K562 (cell line): Measurements from ENCODE around the gene GAP43. TPM values are rescaled to one million over a fixed set of nuclear protein-coding genes. Genes with fewer than 3 reads are reported as not detected.

Experiments used
- ATAC-seq: fragments of 200-7000 bp; cut with Tn5 transposase; 3 replicates; pipeline ENCODE4 v1.9.1; 2020; ENCODE audit warnings: moderate library complexity
- BruUV-seq: library from RNA; stranded (reverse); fragments of 400-500 nt; replicated peaks from 2 replicates; lab custom pipeline; 2021; lab: Mats Ljungman, UMichigan
- CTCF ChIA-PET: fragments of 300-600 bp; formaldehyde crosslinking; extraction: SDS; loops from one replicate; lab custom pipeline; 2021; ENCODE audit warnings: low intra/inter-chr PET ratio; lab: Yijun Ruan, JAX
- POLR2A ChIA-PET: fragments of 300-600, 350-650 bp; sonication (Branson Sonifier 250); formaldehyde crosslinking; extraction: SDS; loops from one replicate; lab custom pipeline; 2021; ENCODE audit warnings: antibody characterized with exemption, inconsistent platforms; lab: Yijun Ruan, JAX
- DNase-seq, 4 experiments: peaks; one replicate each; pipeline versions ENCODE4 v3.0.0 to v3.0.0-alpha.2; 2011 to 2018; ENCODE audit warnings: low spot score in 3 of 4, mixed read lengths in 3 of 4; ENCODE audit errors: extremely low read depth in 1 of 4
- FAIRE-seq: peaks from 2 replicates; lab custom pipeline; 2011; peaks lifted over from hg19 to GRCh38; lab: Jason Lieb, UNC
- H2AFZ ChIP-seq: 2 replicates; pipeline ENCODE4 v1.6.0; 2011; ENCODE audit warnings: low read depth, low read length, control low read depth, inconsistent platforms
- H3K27ac ChIP-seq: fragments of 200-600 bp; 3 replicates; pipeline ENCODE4 v1.8.0; 2011; ENCODE audit warnings: low read depth, mild to moderate bottlenecking, control low read depth, inconsistent platforms, low read length, moderate library complexity, mixed read lengths; ENCODE audit errors: extremely low read depth
- H3K27me3 ChIP-seq, 2 experiments: fragments of 300-600 bp in 1 of 2; 2 replicates in 1 of 2; 3 replicates in 1 of 2; pipeline versions ENCODE4 v1.6.0 to v1.8.0; 2011; ENCODE audit warnings: inconsistent platforms in 2 of 2, low read length in 2 of 2, mild to moderate bottlenecking in 1 of 2, mixed read lengths in 1 of 2, moderate library complexity in 1 of 2; ENCODE audit not compliant: control insufficient read depth in 2 of 2, insufficient read depth in 2 of 2
- H3K36me3 ChIP-seq: fragments of 300-600 bp; 3 replicates; pipeline ENCODE4 v1.8.0; 2011; ENCODE audit warnings: mild to moderate bottlenecking, low read length, inconsistent platforms; ENCODE audit not compliant: control insufficient read depth, insufficient read depth
- H3K4me1 ChIP-seq, 2 experiments: fragments of 200-600 bp in 1 of 2; replicated peaks in 1 of 2; 2 replicates in 1 of 2; 3 replicates in 1 of 2; pipeline versions ENCODE4 v1.5.1 to v1.8.0; 2011; ENCODE audit warnings: inconsistent platforms in 2 of 2, low read length in 2 of 2, mild to moderate bottlenecking in 1 of 2, mixed read lengths in 1 of 2, moderate library complexity in 1 of 2; ENCODE audit not compliant: control insufficient read depth in 2 of 2, insufficient read depth in 2 of 2
- H3K4me2 ChIP-seq: 2 replicates; pipeline ENCODE4 v1.6.1; 2011; ENCODE audit warnings: low read length, control low read depth, inconsistent platforms, mixed read lengths; ENCODE audit not compliant: insufficient read depth
- H3K4me3 ChIP-seq: fragments of 200-600 bp; sonication (generic), shearing (Covaris generic); 2 replicates; pipeline ENCODE4 v1.5.1; 2016; ENCODE audit warnings: control low read depth, inconsistent platforms
- H3K79me2 ChIP-seq: fragments of 200-600 bp; 3 replicates; pipeline ENCODE4 v1.8.0; 2011; ENCODE audit warnings: low read length, inconsistent platforms; ENCODE audit not compliant: control insufficient read depth, insufficient read depth
- H3K9ac ChIP-seq, 2 experiments: 2 replicates each; pipeline versions ENCODE4 v1.6.0 to v1.6.1; 2011; ENCODE audit warnings: low read depth in 2 of 2, low read length in 2 of 2, control low read depth in 1 of 2, inconsistent platforms in 1 of 2, mild to moderate bottlenecking in 1 of 2, mixed read lengths in 1 of 2; ENCODE audit not compliant: insufficient read depth in 1 of 2
- H3K9me1 ChIP-seq: one replicate; pipeline ENCODE4 v1.6.0; 2011; ENCODE audit warnings: inconsistent platforms, mild to moderate bottlenecking, low read length, moderate library complexity; ENCODE audit not compliant: control insufficient read depth, insufficient read depth
- H3K9me3 ChIP-seq: replicated peaks from 2 replicates; pipeline ENCODE4 v1.5.1; 2011; ENCODE audit warnings: low read depth, low read length, inconsistent platforms; ENCODE audit not compliant: control insufficient read depth, insufficient read depth
- H4K20me1 ChIP-seq: replicated peaks from 2 replicates; pipeline ENCODE4 v1.6.1; 2011; ENCODE audit warnings: low read length, inconsistent platforms, mixed read lengths; ENCODE audit not compliant: control insufficient read depth, insufficient read depth
- CCAR2 ChIP-seq: fragments of 200-400 bp; formaldehyde crosslinking; IDR thresholded peaks from 2 replicates; pipeline ENCODE4 v1.6.1; 2017; ENCODE audit warnings: mild to moderate bottlenecking, low read depth, low read length
- JUN ChIP-seq, 2 experiments: sonication (generic) in 1 of 2; formaldehyde crosslinking in 1 of 2; IDR thresholded peaks; 2 replicates each; pipeline versions ENCODE4 v1.6.1 to v1.8.0; 2012 to 2022; ENCODE audit warnings: borderline replicate concordance in 2 of 2, mild to moderate bottlenecking in 2 of 2, improper control_type of control experiment in 1 of 2, low read depth in 1 of 2, low read length in 1 of 2, missing genetic modification reagents in 1 of 2
- RBM39 ChIP-seq: fragments of 200-400 bp; formaldehyde crosslinking; optimal IDR thresholded peaks from 2 replicates; pipeline ENCODE3; 2018; ENCODE audit warnings: low read depth, low read length
- SMARCC2 ChIP-seq: fragments of 450-650 bp; IDR thresholded peaks from 2 replicates; pipeline ENCODE4 v1.6.1; 2017; ENCODE audit warnings: antibody characterized with exemption, moderate library complexity, mild to moderate bottlenecking, low read depth
- SOX6 ChIP-seq: fragments of 450-650 bp; IDR thresholded peaks from 2 replicates; pipeline ENCODE4 v1.6.1; 2014; ENCODE audit warnings: mild to moderate bottlenecking
- ZNF253 ChIP-seq: fragments of 250-450 bp; sonication (Bioruptor Pico); conservative IDR thresholded peaks from 2 replicates; pipeline ENCODE4 v1.6.1; 2021; ENCODE audit warnings: mild to moderate bottlenecking
- ZNF407 ChIP-seq: fragments of 450-650 bp; IDR thresholded peaks from 2 replicates; pipeline ENCODE4 v1.6.1; 2016; ENCODE audit warnings: low read depth
- WGBS: fragments of 100-300 bp; shearing (Covaris generic); methylation state at CpG from one replicate; pipeline ENCODE4 v1.1.6; 2016; ENCODE audit warnings: low coverage, mixed read lengths; ENCODE audit not compliant: insufficient coverage; ENCODE audit errors: missing lambda C conversion rate; 5-methylcytosine and 5-hydroxymethylcytosine counted together
- in situ Hi-C: fragments of 300-500 bp; cut with MboI; formaldehyde crosslinking; loops from 4 replicates; pipeline ENCODE4 v1.15.0; 2018; ENCODE audit warnings: inconsistent platforms, mixed read lengths
- intact Hi-C: fragments of 100-400 bp; cut with micrococcal nuclease; formaldehyde crosslinking; loops from 2 replicates; pipeline ENCODE4 v1.14.2; 2022
- polyA plus RNA-seq, 8 experiments: library from polyadenylated mRNA; depleted of rRNA in 4 of 8; stranded (reverse) in 5 of 8; unstranded in 3 of 8; fragments of >200 nt; fragmentation: Nextera tagmentation in 2 of 8; fragmentation: Illumina TruSeq in 1 of 8; extraction: Ambion mirVana in 2 of 8; extraction: Trizol in 1 of 8; gene quantifications; 2 replicates each; pipeline versions ENCODE4 v1.2.1 to v1.2.3, GENCODE V29; 2011 to 2014; ENCODE audit warnings: inconsistent platforms in 1 of 8, missing spikeins in 1 of 8
- total RNA-seq, 7 experiments: library from RNA; depleted of rRNA in 6 of 7; stranded (reverse); fragments of >200 nt in 6 of 7; fragmentation: Illumina TruSeq in 2 of 7; extraction: Trizol in 2 of 7; gene quantifications; 2 replicates each; pipeline versions ENCODE4 v1.2.1 to v1.2.3, GENCODE V29; 2011 to 2021; ENCODE audit warnings: low replicate concordance in 1 of 7
- TF ChIP-seq, protein P1 (sequence below): IDR thresholded peaks from 2 replicates; pipeline ENCODE4 v1.6.1; 2011; ENCODE audit warnings: borderline replicate concordance, low read depth, mild to moderate bottlenecking, moderate library complexity, low read length; ENCODE audit not compliant: insufficient read depth, poor library complexity, severe bottlenecking

GAP43 gene
- total and polyA plus RNA-seq, 9 of the 15 experiments (the other 6 are each of a cell fraction or from before 2014, with no cell fraction given), result 0.04 to 0.11 (median 0.09) TPM; not detected in 6

DNA sequence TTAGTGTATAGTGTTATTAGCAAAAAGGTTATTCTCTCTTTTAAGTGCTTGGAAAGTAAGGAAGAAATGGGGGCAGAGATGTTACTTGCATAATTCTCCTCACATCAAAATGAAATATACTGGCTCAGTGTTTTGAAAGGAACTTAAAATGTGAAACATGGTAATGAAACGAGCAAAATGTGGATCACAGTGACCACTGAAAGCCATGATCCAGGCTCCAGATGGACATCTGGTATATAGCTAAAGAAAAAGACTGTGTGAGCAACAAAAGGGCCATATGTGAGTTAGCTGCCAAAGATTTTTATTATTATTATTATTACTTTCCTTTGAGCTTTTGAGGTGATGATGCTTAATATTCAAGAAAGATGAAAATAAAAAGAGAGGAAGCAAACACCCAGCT, 89.6 kb downstream of the GAP43 start:
- no peak overlapping the region for H3K9ac ChIP-seq
- TF ChIP-seq RBM39 (no peak), SMARCC2 (no peak), CCAR2 (no peak), SOX6 (no peak), ZNF253 (no peak), ZNF407 (no peak), JUN (IDR thresholded peaks at IDR 0.05; ENCODE audit: borderline replicate concordance, low read depth, low read length) (no peak), JUN (CRISPR knock-in tag; IDR thresholded peaks at IDR 0.05; ENCODE audit: borderline replicate concordance) (no peak)
- TF ChIP-seq, protein P1, sequence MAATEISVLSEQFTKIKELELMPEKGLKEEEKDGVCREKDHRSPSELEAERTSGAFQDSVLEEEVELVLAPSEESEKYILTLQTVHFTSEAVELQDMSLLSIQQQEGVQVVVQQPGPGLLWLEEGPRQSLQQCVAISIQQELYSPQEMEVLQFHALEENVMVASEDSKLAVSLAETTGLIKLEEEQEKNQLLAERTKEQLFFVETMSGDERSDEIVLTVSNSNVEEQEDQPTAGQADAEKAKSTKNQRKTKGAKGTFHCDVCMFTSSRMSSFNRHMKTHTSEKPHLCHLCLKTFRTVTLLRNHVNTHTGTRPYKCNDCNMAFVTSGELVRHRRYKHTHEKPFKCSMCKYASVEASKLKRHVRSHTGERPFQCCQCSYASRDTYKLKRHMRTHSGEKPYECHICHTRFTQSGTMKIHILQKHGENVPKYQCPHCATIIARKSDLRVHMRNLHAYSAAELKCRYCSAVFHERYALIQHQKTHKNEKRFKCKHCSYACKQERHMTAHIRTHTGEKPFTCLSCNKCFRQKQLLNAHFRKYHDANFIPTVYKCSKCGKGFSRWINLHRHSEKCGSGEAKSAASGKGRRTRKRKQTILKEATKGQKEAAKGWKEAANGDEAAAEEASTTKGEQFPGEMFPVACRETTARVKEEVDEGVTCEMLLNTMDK, result no peak
- TF ChIP-seq, all 486 proteins: peak for 0
- H3K4me3 ChIP-seq, result no peak overlapping the region
- H2AFZ ChIP-seq, result no peak overlapping the region; the same call in 1 of the 2 replicates
- no peaks in the 10 kb centered on the region for H3K27me3 ChIP-seq
- H3K9me1 ChIP-seq, result no peaks in the 10 kb centered on the region
- ChIA-PET POLR2A (no interaction called here), CTCF (no interaction called here)
- H3K27ac ChIP-seq, result no peak overlapping the region
- no peaks in the 10 kb centered on the region for H3K36me3 ChIP-seq
- FAIRE-seq (no peak), ATAC-seq (no peak), DNase-seq (no peak)
- no peak overlapping the region for H3K4me2 ChIP-seq
- intact Hi-C loops, result no loop called here
- H3K4me1 ChIP-seq, result no peaks in the 10 kb centered on the region
- no TSS peak for BruUV-seq
- no peaks in the 10 kb centered on the region for H3K79me2 ChIP-seq
- H3K9me3 ChIP-seq, result no peaks in the 10 kb centered on the region
- in situ Hi-C loops, result no loop called here
- WGBS, result 0% methylated on average over 1 of the region's 1 CpG
- H4K20me1 ChIP-seq, result no peaks in the 10 kb centered on the region
